Measurements from ENCODE around the gene SFTA2. TPM values are rescaled to one million over a fixed set of nuclear protein-coding genes. Genes with fewer than 3 reads are reported as not detected.

The SFTA2 gene
- polyA plus RNA-seq, 3 donors = not detected

- no peaks in the 10 kb centered on the region for H3K36me3 Mint-ChIP-seq
- H3K9me3 Mint-ChIP-seq = peaks cover 1 to 9% (median 6%) of the 10 kb centered on the region in 7 donors
- H3K4me3 ChIP-seq (replicated peaks in 1 of 3; ENCODE audit: low read depth in 2 of 3, low read length in 3 of 3) = no peak overlapping the region
- H3K27me3 Mint-ChIP-seq (ENCODE audit: low read depth in 3 of 3) = peaks cover 30 to 61% (median 39%) of the 10 kb centered on the region in 3 donors
- H3K4me2 ChIP-seq (replicated peaks; ENCODE audit: extremely low read depth, low read length, poor library complexity, severe bottlenecking) = no peak overlapping the region
- H3K27ac ChIP-seq (ENCODE audit: low read depth in 1 of 2, low read length in 2 of 2) = no peak overlapping the region
- no peaks in the 10 kb centered on the region for H4K20me1 ChIP-seq (ENCODE audit: insufficient read depth, low read length)
- DNase-seq = no peak
- no peaks in the 10 kb centered on the region for H3K79me2 ChIP-seq (ENCODE audit: insufficient read depth, low read length)
- H3K27me3 ChIP-seq (ENCODE audit: control insufficient read depth in 2 of 2, insufficient read depth in 2 of 2, low read length in 2 of 2) = peaks cover 16 to 32% of the 10 kb centered on the region in 2 donors
- H3K36me3 ChIP-seq (replicated peaks in 1 of 2; ENCODE audit: control insufficient read depth in 1 of 2, insufficient read depth in 2 of 2, low read length in 2 of 2) = no peaks in the 10 kb centered on the region
- no peak overlapping the region for H2AFZ ChIP-seq (ENCODE audit: insufficient read depth, low read depth, low read length, poor library complexity, severe bottlenecking)
- H3K4me1 ChIP-seq (ENCODE audit: control insufficient read depth in 1 of 2, insufficient read depth in 2 of 2, low read length in 2 of 2) = no peaks in the 10 kb centered on the region
- TF ChIP-seq CTCF (IDR thresholded peaks at IDR 0.05) = no peak
- 94% methylated on average over 2 of the region's 6 CpGs for WGBS (ENCODE audit: insufficient coverage)
- H3K9ac ChIP-seq (ENCODE audit: insufficient read depth, low read length, poor library complexity, severe bottlenecking) = no peak overlapping the region
- H3K9me3 ChIP-seq (replicated peaks in 1 of 2; ENCODE audit: control insufficient read depth in 1 of 2, insufficient read depth in 1 of 2, low read length in 2 of 2) = no peaks in the 10 kb centered on the region
- no peak overlapping the region for H3K4me3 Mint-ChIP-seq
- intact Hi-C loops (cut with micrococcal nuclease) = no loop called here
- H3K27ac Mint-ChIP-seq = no peak overlapping the region
- no peaks in the 10 kb centered on the region for H3K4me1 Mint-ChIP-seq
Observed at GRCh38 chr6:30948811-30949210, 16.8 kb upstream of the SFTA2 start.

- peaks cover 29 to 59% (median 36%) of the 10 kb centered on the region in 3 donors for H3K27me3 Mint-ChIP-seq (ENCODE audit: low read depth in 3 of 3)
- Histone ChIP-seq H3K27ac (ENCODE audit: low read depth in 1 of 2, low read length in 2 of 2) (no peak overlapping the region), H3K79me2 (ENCODE audit: insufficient read depth, low read length) (no peaks in the 10 kb centered on the region), H2AFZ (ENCODE audit: insufficient read depth, low read depth, low read length, poor library complexity, severe bottlenecking) (no peak overlapping the region), H3K9me3 (replicated peaks in 1 of 2; ENCODE audit: control insufficient read depth in 1 of 2, insufficient read depth in 1 of 2, low read length in 2 of 2) (no peaks in the 10 kb centered on the region), H3K4me2 (replicated peaks; ENCODE audit: extremely low read depth, low read length, poor library complexity, severe bottlenecking) (no peak overlapping the region), H3K27me3 (ENCODE audit: control insufficient read depth in 2 of 2, insufficient read depth in 2 of 2, low read length in 2 of 2) (peaks cover 12 to 26% of the 10 kb centered on the region in 2 donors), H3K4me1 (ENCODE audit: control insufficient read depth in 1 of 2, insufficient read depth in 2 of 2, low read length in 2 of 2) (no peaks in the 10 kb centered on the region), H3K4me3 (replicated peaks in 1 of 3; ENCODE audit: low read depth in 2 of 3, low read length in 3 of 3) (no peak overlapping the region), H3K9ac (ENCODE audit: insufficient read depth, low read length, poor library complexity, severe bottlenecking) (no peak overlapping the region), H3K36me3 (replicated peaks in 1 of 2; ENCODE audit: control insufficient read depth in 1 of 2, insufficient read depth in 2 of 2, low read length in 2 of 2) (no peaks in the 10 kb centered on the region), H4K20me1 (ENCODE audit: insufficient read depth, low read length) (no peaks in the 10 kb centered on the region)
- H3K4me1 Mint-ChIP-seq = peaks cover 4% of the 10 kb centered on the region
- no peak overlapping the region for H3K4me3 Mint-ChIP-seq
- WGBS (ENCODE audit: insufficient coverage) = no CpG with 5 or more reads among the region's 4 CpGs
- intact Hi-C loops (cut with micrococcal nuclease) = no loop called here
- H3K27ac Mint-ChIP-seq = no peak overlapping the region
- H3K9me3 Mint-ChIP-seq = peaks cover 1 to 9% (median 6%) of the 10 kb centered on the region in 7 donors
- no peaks in the 10 kb centered on the region for H3K36me3 Mint-ChIP-seq
- no peak for DNase-seq
- TF ChIP-seq CTCF (IDR thresholded peaks at IDR 0.05) = no peak
Observed at GRCh38 chr6:30947231-30947630, 15.3 kb upstream of the SFTA2 start.
